GM18508 (cell line): ENCODE results near the gene ZNF407.

ENCODE experiments used
- ATAC-seq: cut with Tn5 transposase; IDR thresholded peaks from one replicate; pipeline ENCODE4 v1.9.1; 2021; ENCODE audit warnings: moderate number of reproducible peaks; ENCODE audit not compliant: insufficient read depth, unreplicated experiment

Gene ZNF407

GRCh38 chr18:74768096-74768495, 170.4 kb downstream of the ZNF407 start:
- no peak for ATAC-seq

- ATAC-seq, result peak; percentile 94
Observed at GRCh38 chr18:74773171-74773624, 175.5 kb downstream of the ZNF407 start.

- ATAC-seq, result no peak
Observed at GRCh38 chr18:74774486-74774885, 176.8 kb downstream of the ZNF407 start.

- no peak for ATAC-seq
Observed at GRCh38 chr18:74775239-74775638, 177.6 kb downstream of the ZNF407 start.

- ATAC-seq, result no peak
Observed at GRCh38 chr18:74778191-74778847, 180.6 kb downstream of the ZNF407 start.

- ATAC-seq, result no peak
Observed at GRCh38 chr18:74784752-74785151, 187.1 kb downstream of the ZNF407 start.

- no peak for ATAC-seq
Observed at GRCh38 chr18:74785632-74786031, 188.0 kb downstream of the ZNF407 start.

- no peak for ATAC-seq
Observed at GRCh38 chr18:74788657-74789056, 191.0 kb downstream of the ZNF407 start.

- no peak for ATAC-seq
Observed at GRCh38 chr18:74789078-74789477, 191.4 kb downstream of the ZNF407 start.

GRCh38 chr18:74790451-74790850, 192.8 kb downstream of the ZNF407 start:
- no peak for ATAC-seq

GRCh38 chr18:74791501-74792194, 194.0 kb downstream of the ZNF407 start:
- ATAC-seq, result no peak

- ATAC-seq, result no peak
Observed at GRCh38 chr18:74793746-74794145, 196.1 kb downstream of the ZNF407 start.

- ATAC-seq, result no peak
Observed at GRCh38 chr18:74795751-74796150, 198.1 kb downstream of the ZNF407 start.

GRCh38 chr18:74796211-74796610, 198.5 kb downstream of the ZNF407 start:
- no peak for ATAC-seq

GRCh38 chr18:74796841-74797576, 199.3 kb downstream of the ZNF407 start:
- peak; percentile 94 for ATAC-seq

- no peak for ATAC-seq
Observed at GRCh38 chr18:74797577-74798151, 200.0 kb downstream of the ZNF407 start.

GRCh38 chr18:74799542-74799941, 201.9 kb downstream of the ZNF407 start:
- no peak for ATAC-seq

GRCh38 chr18:74800098-74800497, 202.4 kb downstream of the ZNF407 start:
- ATAC-seq, result no peak

- no peak for ATAC-seq
Observed at GRCh38 chr18:74803117-74803516, 205.4 kb downstream of the ZNF407 start.

GRCh38 chr18:74803769-74804168, 206.1 kb downstream of the ZNF407 start:
- no peak for ATAC-seq

GRCh38 chr18:74804677-74805076, 207.0 kb downstream of the ZNF407 start:
- ATAC-seq, result no peak
